HG03342 (cell line): ENCODE results near the gene KHK.

ENCODE experiments used
- ATAC-seq: cut with Tn5 transposase; IDR thresholded peaks from one replicate; pipeline ENCODE4 v1.9.1; 2021; ENCODE audit warnings: mild to moderate bottlenecking, moderate library complexity; ENCODE audit not compliant: unreplicated experiment

The KHK gene

GRCh38 chr2:27126252-27126710, 39.7 kb downstream of the KHK start:
- no peak for ATAC-seq

GRCh38 chr2:27127883-27128667, 41.5 kb downstream of the KHK start:
- ATAC-seq: no peak

DNA sequence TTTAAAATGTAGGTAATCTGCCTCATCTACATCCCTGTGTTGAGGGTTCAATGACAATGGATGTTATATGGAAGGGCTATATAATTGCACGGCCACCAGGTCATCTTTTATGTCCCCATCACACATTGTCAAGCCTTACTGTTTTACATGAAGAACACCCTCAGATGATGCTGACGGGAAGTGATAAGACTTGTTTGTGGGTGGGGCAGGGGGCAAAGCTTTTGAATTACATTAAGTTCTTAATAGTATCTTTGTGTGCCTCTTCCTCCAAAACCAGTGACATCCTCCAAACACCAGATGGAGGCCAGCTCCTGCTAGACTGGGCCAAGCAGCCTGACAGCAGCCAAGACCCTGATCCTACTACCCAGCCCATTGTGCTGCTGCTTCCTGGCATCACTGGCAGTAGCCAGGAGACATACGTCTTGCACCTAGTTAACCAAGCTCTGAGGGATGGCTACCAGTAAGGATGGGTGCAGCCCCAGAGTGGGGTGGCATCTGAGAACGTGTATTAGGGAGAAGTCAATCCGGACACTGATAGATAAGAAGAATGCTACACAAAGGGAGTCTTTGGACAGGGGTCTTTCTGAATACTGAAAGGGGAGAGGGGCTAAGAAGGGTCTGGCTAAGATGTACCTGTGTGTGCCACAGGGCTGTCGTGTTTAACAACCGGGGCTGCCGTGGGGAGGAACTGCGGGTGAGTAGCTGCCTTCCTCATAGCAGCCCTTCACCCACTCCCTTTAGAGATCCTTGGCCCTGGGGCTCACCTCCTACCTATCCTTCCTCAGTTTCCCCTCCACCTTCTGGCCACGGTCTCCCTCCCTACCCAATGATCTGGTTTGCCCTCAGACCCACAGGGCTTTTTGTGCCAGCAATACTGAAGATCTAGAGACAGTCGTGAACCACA, 42.3 kb downstream of the KHK start:
- no peak for ATAC-seq

DNA sequence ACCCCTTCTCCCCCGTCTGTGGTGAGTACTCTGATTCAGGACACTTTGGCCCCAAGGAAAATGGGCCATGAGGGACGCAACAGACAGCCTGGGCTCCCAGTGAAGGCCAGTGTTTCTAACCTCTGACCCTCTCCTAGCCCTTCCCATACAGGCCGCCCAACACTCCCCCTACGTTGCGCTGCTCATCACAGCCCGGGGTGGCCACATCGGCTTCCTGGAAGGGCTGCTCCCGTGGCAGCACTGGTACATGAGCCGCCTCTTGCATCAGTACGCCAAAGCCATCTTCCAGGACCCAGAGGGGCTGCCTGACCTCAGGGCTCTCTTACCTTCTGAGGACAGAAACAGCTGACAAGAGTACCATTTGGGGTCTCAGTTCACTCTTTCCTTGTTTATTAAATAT, 43.8 kb downstream of the KHK start:
- no peak for ATAC-seq

DNA sequence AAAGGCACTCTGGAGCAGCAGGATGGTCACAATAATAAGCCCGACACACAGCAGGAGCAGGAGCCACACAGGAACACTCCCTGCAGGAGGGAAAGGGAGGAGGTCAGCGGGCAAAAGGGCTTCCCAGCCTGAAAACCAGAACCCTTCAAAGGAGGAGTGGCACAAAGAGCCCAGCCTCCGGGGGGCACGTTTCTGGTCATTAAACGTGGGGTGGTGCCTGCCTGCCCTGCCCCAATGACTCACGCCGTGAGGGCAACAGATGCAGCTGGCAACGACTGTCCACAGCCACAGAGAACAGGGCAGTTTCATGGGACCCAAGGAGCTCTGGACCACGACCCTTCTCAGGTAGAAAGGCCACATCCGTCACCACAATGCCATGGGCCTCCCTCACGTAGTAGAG, 44.9 kb downstream of the KHK start:
- no peak for ATAC-seq

DNA sequence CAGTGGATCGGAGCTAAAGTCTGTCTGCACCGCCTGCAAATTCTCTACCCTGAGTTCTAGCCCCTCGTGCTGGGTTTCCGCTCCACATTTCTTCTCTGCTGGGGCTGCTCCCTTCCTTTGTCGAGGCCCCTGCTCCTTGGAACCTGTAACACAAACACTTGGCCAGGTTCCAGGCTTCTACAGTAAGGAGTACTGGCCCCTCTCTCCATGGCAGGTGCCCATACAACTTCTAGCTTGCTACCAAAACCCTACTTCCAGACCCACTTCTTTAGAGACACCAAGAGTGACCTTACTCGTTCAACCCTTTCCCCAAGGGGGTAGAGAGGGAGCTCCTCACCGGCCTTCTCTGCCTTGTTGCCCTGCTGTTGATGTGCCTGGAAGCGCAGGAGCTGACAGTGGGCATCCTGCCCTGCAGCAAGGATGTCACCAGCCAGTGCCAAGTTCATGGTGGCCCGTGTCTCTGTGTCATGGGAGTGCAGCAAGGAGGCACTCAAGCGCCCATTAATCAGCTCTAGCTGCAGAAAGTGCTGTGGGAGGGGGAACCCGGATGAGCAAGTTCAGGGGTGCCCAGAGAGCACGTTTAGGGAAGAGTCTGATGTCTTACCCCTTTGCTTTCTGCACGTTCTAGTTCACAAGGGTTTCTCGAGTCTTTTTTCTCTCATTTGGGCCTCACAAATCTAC, 46.8 kb downstream of the KHK start:
- no peak for ATAC-seq

DNA sequence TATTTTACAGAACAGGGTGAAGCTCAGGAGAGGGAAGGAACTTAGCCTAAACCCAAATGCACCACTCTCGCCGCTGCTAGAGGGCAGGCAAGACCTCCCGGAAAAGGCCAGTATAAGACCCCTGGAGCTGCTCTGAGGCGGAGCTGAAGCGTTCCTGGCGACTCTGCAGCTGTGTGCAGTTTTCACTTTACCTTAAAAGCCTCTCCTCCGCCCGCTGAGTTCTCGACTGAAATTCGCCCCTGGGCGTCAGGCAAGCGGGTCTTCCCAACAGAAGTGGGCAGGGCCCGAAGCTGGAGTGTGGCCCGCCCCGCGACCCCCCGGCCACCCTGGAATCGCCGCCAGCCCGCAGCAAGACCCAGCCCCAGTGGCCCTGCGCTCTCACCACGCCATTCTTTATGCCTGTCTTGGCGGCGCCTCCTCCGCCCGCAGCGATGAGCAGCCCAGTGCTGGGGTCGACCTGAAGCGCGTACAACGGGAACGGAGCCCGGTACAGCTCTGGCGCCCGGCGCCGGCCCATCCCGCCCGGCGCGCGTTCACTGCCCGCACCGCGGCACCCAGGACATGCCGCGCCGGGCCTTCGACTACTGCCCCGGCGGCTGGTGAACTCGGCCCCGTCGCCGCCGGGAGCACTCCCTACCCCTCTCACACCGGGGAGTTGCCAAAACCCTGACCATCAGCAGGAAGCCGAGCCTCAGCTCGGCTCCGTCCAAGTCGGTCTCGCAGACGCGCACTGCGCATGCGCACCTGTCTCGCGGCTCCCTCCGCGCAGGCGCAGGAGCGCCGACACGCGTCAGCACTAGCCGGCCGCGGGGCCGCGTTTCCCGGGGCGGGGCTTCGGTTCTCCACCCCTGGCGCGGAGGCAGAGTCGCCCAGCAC, 47.6 kb downstream of the KHK start, which contains the start of gene PREB:
TSS of gene PREB (minus strand) at position 732 of the 876 bp plus-strand sequence. CDS start at position 517, 215 bp downstream.
- peak; percentile 85 for ATAC-seq

DNA sequence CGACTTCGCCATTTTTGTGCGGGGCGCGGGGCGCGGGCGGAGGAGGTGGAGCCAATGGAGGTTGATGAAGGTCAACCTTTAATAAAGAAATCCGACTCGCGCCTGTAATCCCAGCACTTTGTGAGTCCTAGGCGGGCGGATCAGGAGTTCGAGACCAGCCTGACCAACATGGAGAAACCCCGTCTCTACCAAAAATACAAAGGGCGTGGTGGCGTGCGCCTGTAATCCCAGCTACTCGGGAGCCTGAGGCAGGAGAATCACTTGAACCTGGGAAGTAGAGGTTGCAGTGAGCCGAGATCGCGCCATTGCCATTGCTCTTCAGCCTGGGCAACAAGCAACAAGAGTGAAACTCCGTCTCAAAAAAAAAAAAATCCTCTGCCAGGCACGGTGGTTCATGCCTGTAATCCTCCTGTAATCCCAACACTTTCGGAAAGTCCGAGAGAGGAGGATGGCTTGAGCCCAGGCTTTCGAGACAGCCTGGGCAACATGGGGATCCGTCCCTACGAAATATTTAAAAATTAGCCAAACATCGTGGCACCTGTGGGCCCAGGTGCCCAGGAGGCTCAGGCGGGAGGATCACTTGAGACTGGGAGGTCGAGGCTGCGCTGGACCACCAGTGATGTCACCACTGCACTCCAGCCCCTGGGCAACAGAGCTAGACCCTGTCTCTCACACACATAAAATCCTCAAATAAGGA, 48.4 kb downstream of the KHK start:
- ATAC-seq: no peak

DNA sequence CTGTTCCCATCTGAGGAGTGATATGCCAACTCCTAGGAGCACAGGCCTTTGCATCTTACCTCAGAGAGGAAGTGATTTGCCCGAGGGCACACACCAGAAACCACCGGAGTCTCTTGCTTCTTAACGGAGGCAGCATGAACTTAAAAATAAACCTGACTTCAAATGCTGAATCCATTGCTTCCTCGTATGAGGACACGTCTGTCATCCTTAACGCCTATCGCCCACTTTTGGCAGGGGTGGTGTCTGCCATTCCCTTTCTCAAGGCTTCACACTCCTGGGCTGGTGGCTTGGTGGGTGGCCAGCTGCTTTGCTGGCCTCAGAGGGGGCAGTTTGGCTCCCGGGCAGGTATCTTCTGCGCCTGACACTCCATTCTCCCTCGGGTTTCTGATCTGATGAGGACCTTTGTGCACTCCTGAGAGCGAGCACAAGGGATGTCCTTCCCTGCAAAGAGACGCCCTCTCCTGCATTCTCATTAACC, 48.9 kb downstream of the KHK start:
- no peak for ATAC-seq

DNA sequence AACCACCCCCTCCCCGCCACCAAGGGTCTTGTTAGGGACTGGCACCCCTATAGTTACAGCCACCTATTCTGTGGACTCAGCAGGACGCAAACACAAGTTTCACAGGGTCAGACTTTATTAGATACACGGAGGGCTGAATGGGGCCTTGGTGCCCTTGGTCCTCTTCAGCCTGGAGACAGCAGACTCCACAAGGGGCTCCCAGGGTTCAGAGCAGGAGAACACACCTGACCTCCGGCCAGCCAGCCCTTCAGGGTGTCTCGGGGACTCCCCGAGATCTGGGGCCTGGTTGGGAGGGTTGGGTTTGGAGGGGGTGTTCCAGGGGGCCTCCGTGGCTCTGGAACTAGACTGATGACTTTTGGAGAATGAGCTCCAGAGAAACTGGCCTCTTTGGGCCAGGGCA, 50.2 kb downstream of the KHK start:
- ATAC-seq: no peak

DNA sequence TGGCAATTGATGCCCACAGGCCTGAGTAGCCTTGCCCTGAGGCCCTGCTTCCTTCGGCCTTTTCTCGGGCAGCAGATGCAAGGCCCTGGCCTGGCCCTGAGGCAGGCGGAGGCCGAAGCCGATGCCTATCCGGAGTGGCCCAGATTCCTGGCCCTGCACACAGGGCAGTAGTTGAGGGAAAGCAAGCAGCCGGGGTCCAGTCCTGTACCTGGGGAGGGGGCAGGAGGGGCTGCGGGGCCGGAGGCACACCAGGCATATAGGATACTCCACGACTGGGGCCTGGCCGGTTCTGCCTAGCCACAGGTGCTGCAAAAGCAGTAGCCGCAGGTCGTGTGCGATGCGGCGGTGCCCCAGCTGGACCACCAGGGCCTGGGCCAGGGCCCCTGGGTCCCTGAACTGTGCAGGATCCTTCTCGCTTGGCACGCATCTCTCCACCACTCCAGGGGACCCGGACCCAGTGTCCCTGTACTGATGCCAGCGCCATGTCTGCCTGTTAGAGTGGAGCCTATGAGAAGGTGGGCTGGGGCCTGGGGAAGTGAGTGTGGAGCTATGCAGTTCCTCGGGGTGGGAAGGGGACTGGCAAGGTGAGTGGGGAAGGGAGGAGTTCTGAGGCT, 50.9 kb downstream of the KHK start:
- no peak for ATAC-seq

DNA sequence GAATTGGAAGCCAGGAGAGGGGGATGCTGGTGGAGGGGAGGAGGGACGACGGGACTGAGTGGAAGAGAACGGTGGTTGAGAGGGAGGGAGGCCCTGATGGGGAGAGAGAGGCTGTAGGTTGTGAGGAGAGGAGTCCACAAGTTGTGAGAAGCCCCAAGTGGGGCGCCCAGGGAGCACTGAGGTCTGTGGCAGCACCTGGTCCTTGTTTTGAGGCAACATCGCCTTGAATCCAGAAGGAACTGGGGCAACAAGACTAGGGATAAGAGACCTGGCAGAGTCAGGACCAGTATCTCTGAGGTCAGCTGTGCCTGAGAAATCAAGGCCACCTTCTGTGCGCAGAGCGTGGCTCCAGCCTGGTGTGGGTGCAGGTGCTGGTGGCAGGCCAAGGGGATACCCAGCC, 51.5 kb downstream of the KHK start:
- ATAC-seq: no peak

DNA sequence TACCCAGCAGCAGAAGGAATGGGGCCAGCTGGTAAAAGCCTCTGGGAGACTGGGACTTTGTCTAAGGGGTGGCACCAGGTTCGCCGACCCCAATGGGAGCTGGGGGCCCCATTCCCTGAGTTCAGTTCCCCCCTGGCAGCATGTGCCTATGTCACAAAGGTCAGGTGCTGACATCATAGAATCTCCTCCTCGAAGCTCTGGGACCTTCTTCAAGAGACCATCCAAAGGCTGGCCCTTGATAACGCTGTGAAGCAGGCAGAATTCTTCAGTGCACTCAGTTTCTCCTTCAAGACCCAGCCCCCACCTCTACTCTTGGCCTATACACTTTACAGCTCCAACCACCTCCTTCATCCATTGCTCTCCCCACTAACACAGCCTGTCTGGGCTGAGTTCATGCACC, 52.7 kb downstream of the KHK start, which contains the start of gene PRR30:
TSS of gene PRR30 (minus strand) at position 101 of the 400 bp plus-strand sequence. CDS start 1,081 bp downstream, outside the sequence.
- ATAC-seq: no peak

DNA sequence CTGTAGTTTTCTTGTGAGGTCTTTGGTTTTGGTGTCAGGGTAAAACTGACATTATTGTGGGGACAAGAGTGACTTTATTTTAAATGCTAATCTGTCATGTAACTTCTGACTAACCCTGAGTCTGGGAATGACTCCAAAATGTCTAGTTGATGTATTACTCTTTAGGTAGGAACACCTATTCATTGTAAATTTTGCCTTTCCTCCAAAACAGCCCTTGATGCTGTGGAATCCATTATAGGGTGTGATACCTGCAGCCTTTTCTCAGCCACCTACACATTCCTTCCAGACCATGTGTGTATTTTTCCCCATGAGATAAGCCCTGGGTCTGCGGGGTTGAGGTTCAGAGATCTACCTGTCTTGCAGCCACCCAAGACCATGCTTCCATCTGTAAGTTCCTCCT, 56.7 kb downstream of the KHK start:
- ATAC-seq: no peak

DNA sequence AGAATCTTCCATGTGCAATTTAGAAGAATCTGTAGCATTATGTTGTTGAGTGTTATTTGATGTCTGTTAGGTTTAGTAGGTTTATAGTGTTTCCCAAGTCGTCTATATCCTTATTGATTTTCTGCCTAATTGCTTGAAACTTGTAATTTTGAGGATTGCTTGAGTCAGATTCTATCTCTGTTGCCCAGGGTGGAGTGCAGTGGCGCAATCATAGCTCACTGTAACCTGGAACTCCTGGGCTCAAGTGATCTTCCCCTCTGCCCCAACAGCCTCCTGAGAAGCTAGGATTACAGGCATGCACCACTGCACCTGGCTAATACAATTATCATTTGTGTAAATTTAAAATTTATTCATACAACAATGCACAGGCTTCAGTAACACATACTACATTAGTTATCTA, 59.1 kb downstream of the KHK start:
- ATAC-seq: no peak

GRCh38 chr2:27147935-27148334, 61.4 kb downstream of the KHK start:
- ATAC-seq: no peak

GRCh38 chr2:27148801-27149439, 62.3 kb downstream of the KHK start, which contains the start of gene TCF23:
Gene TCF23 (plus strand): TSS chr2:27149004. CDS start chr2:27149134, 130 bp downstream.
- no peak for ATAC-seq
